Measurements from ENCODE around the gene OBSCN.

Gene OBSCN

DNA sequence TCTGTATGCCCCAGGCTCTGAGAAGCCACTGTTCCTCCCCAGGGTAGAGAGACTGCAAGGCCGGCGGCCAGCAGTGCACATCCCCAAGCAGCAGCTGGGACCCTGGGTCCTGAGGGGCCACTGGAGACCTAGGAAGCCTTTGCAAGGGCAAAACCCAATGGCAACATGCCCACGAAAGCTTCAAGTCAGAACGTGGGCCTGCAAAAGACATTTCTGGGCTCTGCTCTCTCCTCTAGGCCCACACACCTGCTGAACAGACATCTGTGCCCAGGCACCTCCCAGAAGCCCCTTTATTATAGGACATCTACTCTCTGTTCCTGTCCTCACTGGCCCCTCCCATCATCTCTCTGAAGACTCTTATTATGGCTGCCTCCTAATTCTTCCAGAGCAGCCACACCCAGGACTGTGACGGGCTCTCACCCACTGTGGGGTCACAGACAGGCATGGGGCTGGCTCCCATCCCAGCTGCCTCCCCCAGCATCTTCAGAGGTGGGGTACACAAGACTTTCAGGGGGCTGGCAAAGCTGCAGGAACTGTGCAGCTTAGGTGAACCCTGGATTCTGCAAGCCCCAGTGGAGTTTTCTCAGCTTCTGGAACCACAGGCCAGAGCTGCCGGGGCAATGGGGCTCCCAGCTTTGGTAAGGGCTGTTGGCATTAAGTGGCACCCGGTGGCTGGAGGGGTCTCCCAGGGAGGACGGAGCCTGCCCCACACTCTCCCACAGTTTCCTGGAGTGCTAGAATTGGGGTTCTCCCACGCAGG, 186.1 kb downstream of the OBSCN start:
- DNase-seq, result no peak

DNA sequence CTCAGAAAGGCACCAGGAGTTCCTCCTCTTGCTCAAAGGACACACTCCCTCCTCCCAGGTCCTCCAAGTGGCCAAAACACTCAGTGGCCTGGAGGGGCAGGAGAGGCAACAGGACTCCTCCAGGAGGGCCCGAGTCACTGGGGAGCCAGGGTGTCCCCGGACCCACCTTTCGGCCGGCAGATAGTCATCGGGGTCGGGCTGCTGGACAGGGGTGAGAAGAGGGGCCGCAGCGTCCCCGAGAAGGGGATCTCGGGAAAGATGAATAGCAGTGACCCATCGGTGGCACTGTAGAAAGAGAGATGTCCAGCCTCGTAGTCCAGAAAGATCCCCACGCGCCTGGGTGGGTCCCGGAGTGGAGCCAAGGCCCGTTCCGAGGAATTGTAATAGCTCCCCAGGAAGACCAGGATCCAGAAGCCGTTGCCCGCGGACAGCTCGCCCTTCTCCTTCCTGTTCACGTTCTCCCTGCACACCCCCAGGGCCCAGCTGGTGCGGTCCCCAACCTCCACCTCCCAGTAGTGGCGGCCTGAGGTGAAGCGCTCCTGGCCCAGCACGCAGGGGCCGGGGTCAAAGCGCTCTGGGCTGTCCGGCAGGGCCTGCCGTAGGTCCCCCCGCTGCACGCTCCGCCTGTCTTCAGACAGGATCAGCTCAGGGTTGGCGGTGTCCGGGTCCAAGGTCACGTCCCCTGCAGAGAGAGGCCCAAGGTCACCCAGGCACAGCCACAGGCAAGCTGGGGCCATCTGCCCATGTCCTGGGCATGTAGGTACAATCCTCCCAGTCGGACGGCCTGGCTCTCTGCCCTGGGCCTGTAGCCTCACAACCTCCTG, 186.9 kb downstream of the OBSCN start:
- DNase-seq, result no peak

DNA sequence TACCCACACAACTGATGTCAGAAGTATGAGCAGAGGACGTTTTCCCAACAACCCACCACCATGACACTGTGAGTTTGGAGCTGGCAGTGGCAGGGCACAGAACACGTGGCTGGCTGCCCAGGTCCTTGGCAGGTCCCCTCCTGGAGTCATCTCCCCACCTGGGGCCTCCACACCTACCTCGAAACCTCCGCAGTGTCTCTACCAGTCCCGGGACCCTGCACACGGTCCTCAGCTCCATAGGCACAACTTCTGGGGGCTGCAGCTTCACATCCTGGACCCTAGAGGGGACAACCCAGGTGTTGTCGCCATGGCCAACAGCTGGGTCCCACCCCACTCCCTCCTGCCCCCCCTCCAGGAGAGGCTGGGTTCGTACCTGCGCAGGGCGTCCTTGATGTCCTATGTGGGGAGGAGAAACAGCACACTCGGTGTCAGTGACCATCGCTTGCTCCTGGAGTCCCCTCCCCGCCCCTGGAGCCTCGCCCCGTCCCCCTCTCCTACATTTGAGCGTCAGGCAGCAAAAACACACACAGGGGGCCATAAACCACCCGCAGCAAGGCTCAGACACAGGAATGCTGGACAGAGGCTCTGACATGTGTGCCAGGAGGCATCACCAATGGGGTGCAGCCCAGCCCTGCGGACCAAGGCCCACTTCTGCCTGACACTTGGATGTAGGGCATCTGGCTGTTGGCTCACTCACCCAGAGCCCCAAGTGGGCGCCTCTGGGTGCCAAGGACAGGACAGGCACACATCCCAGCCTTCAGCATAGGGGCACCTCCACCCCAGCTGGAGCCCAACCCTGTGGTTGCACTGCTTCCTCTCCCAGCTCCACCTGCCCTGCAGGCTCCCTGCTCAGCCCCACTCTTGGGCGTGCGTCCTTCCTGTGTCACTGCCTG, 189.2 kb downstream of the OBSCN start:
- no peak for DNase-seq

DNA sequence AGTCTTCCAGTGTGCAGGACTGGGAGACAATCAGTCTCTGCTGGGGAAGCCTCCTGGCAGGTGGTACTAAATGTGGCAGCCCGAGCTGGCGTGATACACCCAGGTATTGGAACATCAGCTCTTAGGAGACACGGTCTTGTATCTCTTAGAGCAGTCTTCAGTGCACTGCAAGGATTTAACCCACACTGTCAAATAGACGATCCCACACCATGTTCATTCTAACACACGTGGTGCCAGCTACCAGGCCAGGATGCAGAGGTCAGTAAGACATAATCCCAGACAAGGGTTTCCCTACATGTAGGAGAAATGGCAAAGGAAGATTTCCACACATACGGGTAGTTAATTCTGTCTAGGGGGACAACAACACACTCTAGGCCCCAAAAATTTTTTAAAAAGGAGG, 190.1 kb downstream of the OBSCN start:
- no peak for DNase-seq

DNA sequence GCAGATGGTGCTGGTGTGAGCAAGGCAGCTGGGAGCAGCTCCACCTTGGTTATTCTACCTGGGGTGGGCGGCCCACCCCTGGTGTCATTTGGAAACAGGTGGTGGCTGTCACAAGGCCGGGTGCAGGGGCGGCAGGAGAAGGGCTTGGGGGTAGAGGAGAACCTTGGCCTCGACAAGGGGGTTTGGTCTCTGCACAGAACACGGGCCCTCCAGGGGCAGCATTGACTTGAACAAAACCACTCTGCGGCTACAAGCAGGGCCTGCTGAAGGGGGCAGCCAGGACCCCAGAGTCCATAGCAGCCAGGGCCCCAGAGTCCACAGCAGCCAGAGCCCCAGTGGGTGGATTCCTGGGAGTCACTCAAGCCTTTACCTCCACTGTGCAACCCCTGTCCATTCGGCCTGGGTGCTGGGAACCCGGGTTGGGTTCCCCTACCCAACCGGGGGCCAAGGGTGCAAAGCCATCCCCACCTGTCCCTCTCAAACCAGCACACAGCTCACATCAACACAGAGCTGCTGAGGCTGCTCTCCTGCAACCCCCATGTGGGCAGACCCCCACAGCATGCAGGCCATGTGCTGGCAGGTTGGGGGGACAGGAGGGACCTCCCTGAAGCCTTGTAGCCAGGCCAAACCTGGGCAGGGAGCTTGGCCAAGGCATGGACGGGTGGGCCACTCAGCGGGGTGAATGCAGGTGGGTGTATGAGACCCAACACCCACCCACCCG, 191.1 kb downstream of the OBSCN start:
- no peak for DNase-seq

DNA sequence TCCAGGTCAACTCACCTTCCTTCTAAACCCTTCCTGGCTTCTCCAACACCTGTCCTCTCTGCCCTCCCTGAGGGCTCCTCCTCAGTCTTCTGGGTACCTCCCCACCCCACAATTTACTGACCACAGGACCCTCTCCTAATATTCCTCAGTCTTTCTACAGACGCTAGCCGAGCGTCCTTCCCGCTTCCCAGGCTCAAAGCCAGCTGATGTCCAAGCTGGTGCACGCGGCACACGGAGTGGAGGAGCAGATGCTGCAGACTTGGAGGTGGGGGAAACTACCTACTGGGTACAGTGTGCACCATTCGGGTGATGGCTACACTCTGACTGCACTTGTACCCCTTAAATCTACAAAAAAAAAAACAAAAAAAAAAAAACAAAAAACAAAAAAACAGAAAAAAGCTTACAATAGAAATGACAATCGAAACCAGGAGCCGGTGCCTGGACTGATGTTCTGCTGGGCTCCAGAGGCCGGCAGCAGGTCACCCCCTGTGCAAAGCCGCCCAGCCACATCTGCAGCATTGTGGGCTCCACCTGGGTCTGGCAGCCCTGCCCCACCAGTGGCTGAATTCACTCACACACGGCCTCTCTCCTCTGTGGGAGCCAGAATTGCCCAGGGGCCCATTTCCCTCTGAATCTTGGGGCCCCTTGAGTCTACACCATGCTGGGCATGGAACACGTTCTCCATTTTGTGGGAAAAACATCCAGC, 191.8 kb downstream of the OBSCN start:
- no peak for DNase-seq

DNA sequence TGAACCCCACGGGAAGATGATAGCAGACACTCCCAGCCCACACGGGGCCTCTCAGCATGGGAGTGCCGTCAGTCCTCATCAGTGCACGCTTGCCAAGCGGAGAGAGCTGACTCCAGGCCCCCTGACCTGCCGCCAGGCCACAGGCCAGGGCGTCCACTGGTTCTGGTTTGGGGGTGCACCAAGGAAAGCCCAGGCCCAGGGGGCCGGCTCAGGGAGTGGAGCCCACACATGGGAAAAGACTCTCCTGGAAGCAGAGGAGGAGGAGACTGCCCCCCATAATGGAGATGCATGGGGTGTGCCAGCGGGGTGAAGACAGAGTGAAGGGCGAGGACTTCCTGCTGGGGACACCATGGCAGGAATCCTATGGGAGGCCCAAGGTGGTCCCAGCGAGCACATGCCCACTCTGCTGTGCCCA, 192.4 kb downstream of the OBSCN start:
- no peak for DNase-seq

DNA sequence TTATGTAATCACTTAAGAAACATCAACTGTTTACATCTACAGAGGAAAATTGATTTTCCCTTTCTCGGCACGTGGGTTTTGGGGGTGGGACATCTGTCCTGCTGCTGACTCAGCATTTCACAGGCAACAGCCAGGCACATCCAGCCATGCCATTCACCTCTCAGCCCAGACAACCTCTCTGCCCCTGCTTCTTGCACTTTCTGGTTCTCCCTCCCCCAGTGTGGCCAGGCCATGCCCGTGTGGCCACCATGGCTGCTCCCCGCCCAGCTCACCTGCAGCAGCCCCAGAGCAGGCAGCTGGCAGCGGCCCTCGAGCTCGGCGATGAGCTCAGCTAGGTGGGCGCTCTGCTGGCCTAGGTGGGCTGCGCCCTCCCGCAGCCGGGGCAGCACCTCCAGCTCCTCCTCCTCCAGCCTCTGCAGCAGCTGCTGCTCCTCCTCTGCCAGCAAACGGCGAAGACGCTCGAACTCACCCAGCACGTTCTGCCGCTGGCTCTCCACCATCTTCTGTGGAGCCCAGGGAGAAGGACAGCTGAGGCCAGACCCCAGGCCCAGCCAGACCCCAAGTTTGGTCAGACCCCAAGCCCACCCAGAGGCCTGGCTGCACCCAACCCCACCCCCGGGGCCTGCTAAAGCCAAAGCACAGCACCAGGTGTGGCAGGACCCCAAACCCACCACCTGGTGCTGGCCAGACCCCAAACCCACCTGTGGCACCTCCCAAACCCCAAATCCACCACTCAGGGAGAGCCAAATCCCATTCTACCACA, 193.0 kb downstream of the OBSCN start:
- no peak for DNase-seq

DNA sequence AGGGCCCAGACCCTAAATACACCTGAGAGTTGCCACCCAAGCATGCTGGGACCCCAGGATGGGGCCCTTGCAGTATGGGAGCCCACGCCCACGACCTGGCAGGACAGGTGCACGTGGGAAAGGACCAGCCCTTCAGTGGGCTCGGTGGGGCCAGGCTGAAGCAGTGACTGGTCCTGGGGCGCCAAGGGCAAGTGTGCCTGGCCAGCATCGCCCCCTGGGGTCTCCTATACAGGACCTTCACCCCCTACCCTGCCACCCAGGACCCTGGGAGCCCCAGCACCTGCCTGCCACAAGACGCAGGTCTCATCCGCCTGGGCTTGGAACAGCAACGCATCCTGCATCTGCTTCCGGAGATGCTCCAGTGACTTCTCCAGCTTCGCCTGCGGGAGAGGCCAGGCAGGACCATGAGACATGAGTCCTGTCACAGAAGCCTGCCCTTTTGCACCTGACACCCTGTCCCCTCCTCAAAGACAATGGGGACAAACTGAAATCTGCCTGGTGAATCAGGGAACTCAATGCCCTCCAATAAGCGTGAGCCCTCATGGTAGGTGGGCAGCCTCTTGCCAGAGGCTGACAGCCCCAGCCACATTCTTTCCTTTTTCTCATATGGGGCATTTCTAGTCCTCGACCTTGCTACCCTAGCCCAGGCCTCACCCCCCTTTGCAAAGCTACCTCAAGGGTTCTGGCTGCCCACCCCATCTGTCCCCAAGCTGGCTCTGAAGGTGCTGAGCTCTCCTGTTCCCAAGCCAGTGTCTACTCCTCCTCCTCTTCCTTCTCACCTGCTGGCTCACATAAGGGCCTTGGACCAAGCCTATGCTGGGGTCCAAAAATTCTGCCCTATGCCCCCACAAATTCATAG, 194.2 kb downstream of the OBSCN start:
- no peak for DNase-seq

DNA sequence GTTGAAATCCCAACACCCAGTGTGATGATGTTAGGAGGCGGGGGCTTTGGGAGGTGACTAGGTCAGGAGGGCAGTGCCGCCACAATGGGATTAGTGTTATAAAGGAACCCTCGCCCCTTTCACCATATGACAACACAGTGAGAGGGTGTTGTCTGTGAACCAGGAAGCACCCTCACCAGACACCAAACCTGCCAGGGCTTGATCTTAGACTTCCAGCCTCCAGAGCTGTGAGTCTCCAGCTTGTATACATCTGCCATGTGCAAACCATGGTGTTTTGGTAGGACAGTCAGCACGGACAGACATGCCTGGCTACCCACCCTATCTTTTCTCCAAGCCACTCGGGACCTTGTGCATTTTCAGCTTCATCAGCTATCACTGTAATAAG, 194.8 kb downstream of the OBSCN start:
- no peak for DNase-seq

DNA sequence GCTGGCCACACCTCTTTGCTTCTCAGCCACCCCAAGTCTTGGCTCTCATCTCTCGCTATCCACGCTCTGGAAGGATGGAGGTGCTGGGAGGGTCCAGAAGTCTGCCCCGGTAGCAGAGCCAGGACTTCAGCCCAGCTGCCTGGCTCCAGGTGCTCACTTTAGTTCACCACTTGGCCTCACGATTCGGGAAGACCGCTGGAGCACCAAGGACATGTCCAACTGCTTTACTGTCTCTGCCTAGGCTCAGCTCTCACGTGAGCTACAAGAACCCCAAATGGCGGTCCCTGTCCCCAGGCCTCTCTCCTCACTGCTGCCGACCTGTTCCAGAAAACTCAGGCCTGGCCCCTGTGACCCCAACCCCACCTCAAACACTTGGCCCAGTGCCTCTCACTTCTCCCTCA, 195.4 kb downstream of the OBSCN start:
- DNase-seq, result no peak

DNA sequence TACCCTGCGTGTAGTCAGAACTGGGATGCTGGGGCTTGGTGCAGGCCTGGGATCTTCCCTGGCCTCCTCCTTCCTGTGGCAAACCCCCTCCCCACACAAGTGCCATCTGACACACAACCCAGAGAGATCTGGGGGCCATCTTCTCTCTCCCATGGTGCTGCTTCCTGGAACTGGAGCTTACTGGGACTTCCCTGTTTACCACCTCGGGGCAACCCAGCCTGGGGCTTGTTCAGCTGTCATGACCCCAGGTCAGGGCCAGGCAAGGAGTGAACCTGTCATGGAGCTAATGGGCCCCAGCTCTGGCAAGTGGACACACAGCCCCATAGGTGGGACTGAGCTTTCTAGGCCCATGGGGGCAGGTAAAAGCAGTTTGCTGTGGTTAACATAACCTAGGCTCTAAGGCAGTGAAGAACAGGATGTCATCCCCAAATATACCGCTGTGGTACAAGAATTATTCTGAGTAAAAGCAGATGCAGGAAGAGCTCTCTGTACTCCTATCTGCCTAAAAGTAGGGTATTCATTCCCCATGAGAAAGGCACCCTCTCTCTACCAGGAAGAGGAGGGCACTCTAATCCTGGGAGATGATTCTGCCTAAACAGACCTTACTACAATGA, 196.4 kb downstream of the OBSCN start:
- no peak for DNase-seq

DNA sequence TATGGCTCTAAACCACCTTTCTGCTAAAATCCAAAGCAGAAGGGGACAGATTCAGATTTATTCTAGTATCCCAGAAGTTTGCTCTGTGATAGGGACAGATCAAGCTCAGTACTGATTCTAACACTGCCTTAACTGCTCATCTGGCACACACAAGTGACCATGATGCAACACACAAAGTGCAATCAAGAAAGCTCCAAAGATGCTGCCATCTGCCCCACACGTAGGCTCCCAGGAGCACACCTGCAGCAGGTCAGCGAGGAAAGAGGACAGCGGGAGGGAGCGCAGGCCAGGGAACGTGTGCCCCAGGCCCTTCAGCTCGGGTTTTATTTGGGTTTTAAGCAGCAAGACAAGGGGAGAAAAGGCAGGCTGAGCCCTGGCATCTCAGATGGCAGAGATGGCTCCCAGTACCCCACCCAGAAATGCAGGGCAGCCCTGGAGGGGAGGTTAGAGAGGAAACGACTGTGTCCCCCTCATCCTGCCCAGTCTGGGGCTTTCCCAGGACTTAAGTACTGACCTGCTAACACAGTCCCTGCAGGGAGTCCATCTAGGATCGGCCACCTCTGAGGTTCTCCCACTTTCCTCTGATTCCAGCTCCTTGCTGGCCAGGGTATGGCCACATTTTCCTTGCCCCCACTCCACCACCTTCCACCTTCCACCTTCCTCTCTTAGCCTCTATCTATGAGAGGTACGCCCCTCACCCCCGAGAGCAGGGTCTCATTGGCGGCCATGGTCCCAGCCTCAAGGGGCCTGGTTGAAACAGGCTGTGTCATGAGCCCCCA, 197.5 kb downstream of the OBSCN start:
- DNase-seq, result no peak

DNA sequence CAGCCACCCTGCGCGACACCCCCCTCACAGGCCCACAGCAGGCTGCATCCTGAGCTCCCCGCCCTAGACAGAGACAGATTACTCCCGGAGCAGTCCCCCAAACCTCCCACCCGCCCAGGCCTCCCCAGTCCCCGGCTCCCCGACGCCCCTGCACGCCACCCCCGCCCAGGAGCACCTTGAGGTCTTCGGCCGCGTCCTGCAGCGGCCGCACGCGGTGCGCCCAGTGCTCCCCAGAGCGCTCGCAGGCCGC, 198.1 kb downstream of the OBSCN start:
- no peak for DNase-seq

DNA sequence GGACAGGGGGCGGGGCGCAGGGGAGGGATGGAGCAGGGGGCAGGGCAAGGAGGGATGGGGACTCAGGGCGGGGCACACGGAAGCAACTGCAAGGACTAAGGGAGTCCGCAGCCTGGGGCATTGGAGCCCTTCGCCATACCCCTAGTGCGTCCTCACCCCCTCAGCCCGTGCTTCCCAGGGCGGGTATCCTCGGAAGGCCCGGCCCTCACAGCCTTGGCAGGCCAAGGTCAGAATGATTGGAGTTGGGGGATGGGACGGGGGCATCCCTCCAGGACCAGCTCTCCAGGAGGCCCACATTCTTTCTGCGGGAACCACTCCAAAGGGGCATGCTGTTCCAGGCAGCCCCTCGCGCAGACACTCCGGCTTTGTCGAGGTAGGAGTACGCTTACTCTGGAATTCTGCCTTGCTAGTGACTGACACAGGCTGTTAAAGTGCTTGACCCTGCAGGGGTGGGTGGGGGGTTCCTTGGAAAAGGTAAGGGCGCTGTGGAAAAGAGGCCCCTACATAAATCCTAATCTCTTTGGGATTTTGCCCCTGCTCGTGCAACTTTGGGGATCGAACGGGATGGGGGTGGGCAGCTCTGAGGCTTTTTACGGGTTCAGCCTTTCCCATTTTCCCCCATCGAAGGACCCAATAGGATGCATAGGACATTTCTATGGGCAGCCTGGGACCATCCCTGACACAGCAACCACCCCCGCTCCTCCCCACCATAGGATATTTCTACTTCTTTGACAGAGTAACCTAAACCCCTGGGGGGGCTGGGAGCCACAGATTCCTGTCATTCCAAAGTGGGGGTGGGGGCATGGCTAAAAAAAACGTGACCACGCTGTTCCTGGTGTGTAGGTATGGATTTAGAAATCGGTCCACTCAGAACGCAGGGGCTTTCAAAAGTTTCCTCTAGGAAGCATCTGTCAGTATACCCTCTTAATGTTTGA, 199.5 kb downstream of the OBSCN start:
- peak; percentile 41 for DNase-seq

DNA sequence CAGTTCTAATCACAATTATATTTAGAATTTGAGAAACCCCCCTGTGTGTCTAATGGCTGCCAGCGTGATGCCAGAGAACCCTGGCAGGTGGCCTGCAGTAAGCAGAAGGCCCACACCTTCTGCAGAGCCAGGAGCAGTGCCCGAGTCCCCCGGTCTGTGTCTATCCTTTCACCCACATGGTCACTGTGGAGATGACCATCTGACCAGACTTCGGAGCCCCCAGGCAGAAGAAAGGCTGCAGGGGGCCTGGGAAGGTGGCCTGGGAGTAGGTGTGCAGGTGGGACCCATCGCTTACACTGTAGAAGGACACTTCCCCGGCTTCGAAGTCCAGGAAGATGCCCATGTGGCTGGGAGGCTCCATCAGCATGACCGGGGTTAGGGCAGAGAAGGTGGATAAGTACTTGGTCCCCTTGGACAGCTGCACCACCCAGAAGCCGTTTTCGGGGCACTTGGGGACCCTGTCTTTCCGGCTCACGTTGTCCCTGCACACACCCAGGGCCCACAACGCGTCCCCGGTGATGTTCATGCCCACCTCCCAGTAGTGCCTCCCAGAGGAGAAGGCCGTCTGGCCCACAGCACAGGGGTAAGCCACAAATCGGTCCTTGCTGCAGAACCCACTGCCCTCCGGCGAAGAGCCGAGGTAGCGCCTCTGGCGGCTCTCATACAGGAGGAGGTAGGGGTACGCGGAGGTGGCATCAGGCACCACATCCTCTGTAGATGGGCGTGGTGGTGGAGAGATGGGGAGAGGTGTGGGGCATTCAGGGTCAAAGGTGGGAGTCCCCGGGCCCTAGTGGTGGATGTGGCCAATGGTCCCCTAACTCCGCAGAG, 200.4 kb downstream of the OBSCN start:
- no peak for DNase-seq
